SU-DHL-6 (cell line): ENCODE data around the gene RHOA.

ENCODE experiments used
- H2AFZ ChIP-seq: fragments of 200-600 bp; sonication (generic); 2 replicates; pipeline ENCODE4 v1.6.1; 2014; ENCODE audit warnings: low read depth, mild to moderate bottlenecking, moderate library complexity, mixed read lengths, antibody characterized with exemption, low read length; ENCODE audit not compliant: severe bottlenecking
- H3F3A ChIP-seq: fragments of 200-600 bp; shearing (Covaris generic); 2 replicates; pipeline ENCODE4 v1.6.0; 2016; ENCODE audit warnings: antibody characterized with exemption, mild to moderate bottlenecking; ENCODE audit not compliant: insufficient read depth
- H3K27ac ChIP-seq: fragments of 200-600 bp; sonication (generic); 2 replicates; pipeline ENCODE4 v1.5.1; 2016; ENCODE audit warnings: low read depth, mild to moderate bottlenecking, low read length, moderate library complexity, mixed read lengths
- H3K27me3 ChIP-seq: fragments of 200-600 bp; sonication (generic), shearing (Covaris generic); 2 replicates; pipeline ENCODE4 v1.6.0; 2014; ENCODE audit warnings: mild to moderate bottlenecking, low read length
- H3K36me3 ChIP-seq: fragments of 200-600 bp; sonication (generic); 2 replicates; pipeline ENCODE4 v1.6.1; 2014; ENCODE audit warnings: mild to moderate bottlenecking, low read length, mixed read lengths
- H3K4me2 ChIP-seq: fragments of 300-600, 200-600 bp; shearing (Covaris generic), sonication (generic); 2 replicates; pipeline ENCODE4 v1.6.0; 2014; ENCODE audit warnings: low read length, low read depth, mild to moderate bottlenecking; ENCODE audit not compliant: poor library complexity, severe bottlenecking
- H3K4me3 ChIP-seq: fragments of 200-600 bp; sonication (generic); 2 replicates; pipeline ENCODE4 v1.5.1; 2014; ENCODE audit warnings: antibody characterized with exemption, low read length, mild to moderate bottlenecking, mixed read lengths; ENCODE audit not compliant: insufficient read depth, poor library complexity, severe bottlenecking
- H3K79me2 ChIP-seq: fragments of 200-600 bp; sonication (generic); 2 replicates; pipeline ENCODE4 v1.6.1; 2014; ENCODE audit warnings: mild to moderate bottlenecking, low read length, moderate library complexity; ENCODE audit not compliant: insufficient read depth
- H3K9ac ChIP-seq: fragments of 200-600 bp; sonication (generic); 2 replicates; pipeline ENCODE4 v1.7.0; 2014; ENCODE audit warnings: mild to moderate bottlenecking, low read length
- H3K9me2 ChIP-seq: fragments of 200-600 bp; sonication (generic); replicated peaks from 2 replicates; pipeline ENCODE4 v1.6.1; 2014; ENCODE audit warnings: low read length; ENCODE audit not compliant: insufficient read depth
- H3K9me3 ChIP-seq: fragments of 200-600 bp; sonication (generic); 2 replicates; pipeline ENCODE4 v1.6.1; 2014; ENCODE audit warnings: low read length, mixed read lengths; ENCODE audit not compliant: insufficient read depth
- H4K20me1 ChIP-seq: fragments of 200-600 bp; sonication (generic); 2 replicates; pipeline ENCODE4 v1.6.1; 2014; ENCODE audit warnings: low read depth, mild to moderate bottlenecking, antibody characterized with exemption, low read length, moderate library complexity, mixed read lengths
- EZH2phosphoT487 ChIP-seq: fragments of 200-600 bp; sonication (generic), shearing (Covaris generic); conservative IDR thresholded peaks from 2 replicates; pipeline ENCODE4 v1.6.1; 2018; ENCODE audit warnings: mild to moderate bottlenecking, antibody characterized with exemption, low read length, moderate library complexity, mixed read lengths
- TF ChIP-seq, protein P1 (sequence below): fragments of 200-600 bp; sonication (generic); IDR thresholded peaks from one replicate; pipeline ENCODE4 v1.5.1; 2017; ENCODE audit warnings: antibody characterized with exemption, mild to moderate bottlenecking, low read length, moderate library complexity; ENCODE audit not compliant: insufficient read depth, poor library complexity, severe bottlenecking

Gene RHOA

DNA sequence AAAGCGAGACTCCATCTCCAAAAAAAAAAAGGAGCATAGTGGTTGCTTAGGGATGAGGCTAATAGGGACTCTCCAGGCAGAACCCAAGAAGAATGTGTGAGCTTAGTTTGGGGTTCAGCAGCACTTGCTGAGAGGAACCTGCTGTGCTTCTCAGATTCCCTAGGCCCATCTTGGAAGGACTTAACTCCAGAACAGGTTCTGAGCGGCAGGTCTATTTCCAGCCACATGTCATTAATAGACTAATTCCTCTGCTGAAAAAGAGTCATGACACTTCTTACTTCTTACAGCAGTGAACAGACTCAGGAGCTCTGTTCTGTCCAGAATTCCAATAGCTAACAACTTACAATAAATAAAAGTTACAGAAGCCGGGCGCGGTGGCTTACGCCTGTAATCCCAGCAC is 22.5 kb downstream of the RHOA start:
- Histone ChIP-seq H4K20me1 (peaks cover 18% of the 10 kb centered on the region), H3K4me3 (no peak overlapping the region), H2AFZ (no peak overlapping the region)

DNA sequence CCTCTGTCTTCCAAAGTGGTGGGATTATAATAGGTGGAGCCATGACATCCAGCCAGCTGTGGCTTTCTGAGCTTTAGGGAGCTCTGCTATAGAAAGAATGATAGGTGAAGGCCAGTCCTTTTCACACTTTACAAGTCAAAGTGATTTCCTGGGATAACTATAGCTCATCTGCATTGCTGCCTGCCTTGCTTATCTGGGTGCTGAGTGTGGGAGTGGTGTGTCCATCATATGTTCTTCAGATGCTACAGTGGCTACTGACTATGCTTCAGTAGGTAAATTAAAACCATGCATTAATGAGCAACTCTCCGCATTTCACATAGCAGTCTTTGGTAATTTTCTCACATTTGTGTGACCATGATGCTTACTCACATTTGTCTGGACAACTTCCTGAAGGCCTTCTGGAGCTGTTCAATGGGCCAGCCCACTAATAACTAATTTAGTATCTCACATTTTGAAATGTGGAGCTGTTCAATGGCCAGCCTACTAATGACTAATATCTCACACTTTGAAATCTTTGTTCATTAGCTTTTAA is 23.4 kb downstream of the RHOA start:
- Histone ChIP-seq H3K9ac (no peak overlapping the region), H3K79me2 (peaks cover 99% of the 10 kb centered on the region)

More for the DNA sequence above, 22.5 kb downstream of the RHOA start:
- Histone ChIP-seq H3K36me3 (no peaks in the 10 kb centered on the region), H3F3A (peaks cover 7% of the 10 kb centered on the region), H3K79me2 (peaks cover 97% of the 10 kb centered on the region), H3K4me2 (no peak overlapping the region), H3K9me2 (no peaks in the 10 kb centered on the region), H3K9ac (no peak overlapping the region), H3K27me3 (no peaks in the 10 kb centered on the region), H3K27ac (no peak overlapping the region), H3K9me3 (no peaks in the 10 kb centered on the region)
- TF ChIP-seq EZH2phosphoT487, result no peak
- TF ChIP-seq, protein P1, sequence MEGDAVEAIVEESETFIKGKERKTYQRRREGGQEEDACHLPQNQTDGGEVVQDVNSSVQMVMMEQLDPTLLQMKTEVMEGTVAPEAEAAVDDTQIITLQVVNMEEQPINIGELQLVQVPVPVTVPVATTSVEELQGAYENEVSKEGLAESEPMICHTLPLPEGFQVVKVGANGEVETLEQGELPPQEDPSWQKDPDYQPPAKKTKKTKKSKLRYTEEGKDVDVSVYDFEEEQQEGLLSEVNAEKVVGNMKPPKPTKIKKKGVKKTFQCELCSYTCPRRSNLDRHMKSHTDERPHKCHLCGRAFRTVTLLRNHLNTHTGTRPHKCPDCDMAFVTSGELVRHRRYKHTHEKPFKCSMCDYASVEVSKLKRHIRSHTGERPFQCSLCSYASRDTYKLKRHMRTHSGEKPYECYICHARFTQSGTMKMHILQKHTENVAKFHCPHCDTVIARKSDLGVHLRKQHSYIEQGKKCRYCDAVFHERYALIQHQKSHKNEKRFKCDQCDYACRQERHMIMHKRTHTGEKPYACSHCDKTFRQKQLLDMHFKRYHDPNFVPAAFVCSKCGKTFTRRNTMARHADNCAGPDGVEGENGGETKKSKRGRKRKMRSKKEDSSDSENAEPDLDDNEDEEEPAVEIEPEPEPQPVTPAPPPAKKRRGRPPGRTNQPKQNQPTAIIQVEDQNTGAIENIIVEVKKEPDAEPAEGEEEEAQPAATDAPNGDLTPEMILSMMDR, result no peak

DNA sequence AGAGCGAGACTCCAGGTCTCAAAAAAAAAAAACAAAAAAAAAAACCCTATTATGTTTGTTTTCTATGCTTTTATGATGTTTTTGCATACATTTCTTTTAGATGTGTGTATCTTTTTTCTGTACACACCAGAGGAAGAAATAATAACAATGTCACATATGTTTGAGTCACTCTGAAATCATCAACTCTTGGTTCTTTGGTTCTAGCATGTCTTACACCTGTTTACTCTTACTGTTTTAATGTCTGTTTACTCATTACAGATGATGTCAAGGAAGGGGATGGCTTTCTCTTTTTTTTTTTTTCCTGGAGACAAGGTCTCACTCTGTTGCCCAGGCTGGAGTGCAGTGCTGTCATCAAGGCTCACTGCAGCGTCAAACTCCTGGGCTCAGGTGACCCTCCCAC is 24.1 kb downstream of the RHOA start:
- no peaks in the 10 kb centered on the region for H3K27me3 ChIP-seq
- H3K4me3 ChIP-seq, result no peak overlapping the region
- H2AFZ ChIP-seq, result no peak overlapping the region
- H3K27ac ChIP-seq, result no peak overlapping the region
- no peak overlapping the region for H3K4me2 ChIP-seq
- peaks cover 99% of the 10 kb centered on the region for H3K79me2 ChIP-seq
- no peaks in the 10 kb centered on the region for H3K36me3 ChIP-seq
- H3F3A ChIP-seq, result peaks cover 7% of the 10 kb centered on the region
- H3K9me3 ChIP-seq, result no peaks in the 10 kb centered on the region
- no peak overlapping the region for H3K9ac ChIP-seq
- no peaks in the 10 kb centered on the region for H3K9me2 ChIP-seq
- no peak for TF ChIP-seq EZH2phosphoT487
- TF ChIP-seq, protein P1, result no peak
- H4K20me1 ChIP-seq, result peaks cover 13% of the 10 kb centered on the region

More for the DNA sequence above, 23.4 kb downstream of the RHOA start:
- H3K4me3 ChIP-seq, result no peak overlapping the region
- no peaks in the 10 kb centered on the region for H3K36me3 ChIP-seq
- no peak overlapping the region for H3K27ac ChIP-seq
- no peak overlapping the region for H2AFZ ChIP-seq
- H4K20me1 ChIP-seq, result peaks cover 17% of the 10 kb centered on the region
- no peaks in the 10 kb centered on the region for H3K9me2 ChIP-seq
- no peaks in the 10 kb centered on the region for H3K27me3 ChIP-seq
- no peaks in the 10 kb centered on the region for H3K9me3 ChIP-seq
- no peak overlapping the region for H3K4me2 ChIP-seq
- no peak for TF ChIP-seq EZH2phosphoT487
- TF ChIP-seq, protein P1, result no peak
- peaks cover 7% of the 10 kb centered on the region for H3F3A ChIP-seq
